T-helper 22 cell (primary cell): ENCODE results near the gene FUS.
A peak's percentile ranks its signal among the peaks of the same experiment; 100 is the strongest.
"Not testable (repeated sequence)": the region's sequence is repeated elsewhere in the genome, so short reads cannot be mapped to it uniquely, and the experiment has no call there.

Experiments used
- DNase-seq: peaks from one replicate; pipeline ENCODE4 v3.0.0-alpha.2; 2020; ENCODE audit warnings: low read depth

The FUS gene

DNA sequence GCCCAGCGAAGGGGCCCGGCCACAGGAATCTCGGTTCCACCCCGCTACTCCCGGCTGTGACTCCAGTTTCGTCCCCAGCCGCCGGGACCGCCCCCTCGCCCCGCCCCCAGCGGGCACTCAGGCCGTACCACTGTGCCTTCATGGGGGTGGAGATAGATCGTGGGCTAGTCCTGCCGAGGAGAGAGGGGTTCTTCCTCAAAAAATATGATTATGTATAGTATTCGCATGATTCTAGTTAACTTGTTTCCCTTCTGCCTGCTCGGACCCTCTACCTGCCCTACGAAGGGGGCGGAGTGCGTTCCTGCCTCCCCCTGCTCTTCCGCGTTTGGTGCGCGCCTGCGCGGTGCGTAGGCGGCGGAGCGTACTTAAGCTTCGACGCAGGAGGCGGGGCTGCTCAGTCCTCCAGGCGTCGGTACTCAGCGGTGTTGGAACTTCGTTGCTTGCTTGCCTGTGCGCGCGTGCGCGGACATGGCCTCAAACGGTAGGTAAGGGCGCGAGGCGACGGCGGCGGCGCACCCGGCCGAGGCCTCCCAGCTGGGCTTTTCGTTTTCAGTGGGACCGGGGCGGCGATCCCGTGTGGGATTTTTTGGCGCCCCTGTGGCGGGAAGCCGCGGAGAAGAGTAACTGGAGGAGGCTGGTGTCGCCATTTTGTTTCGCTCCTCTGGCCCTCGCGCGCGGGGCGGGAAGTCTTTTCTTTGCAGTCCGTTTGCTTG is at the start of gene FUS:
FUS (plus strand) TSS at position 393 of the 713 bp plus-strand sequence; CDS start at position 469, 76 bp downstream.
- peak; percentile 81 for DNase-seq

DNA sequence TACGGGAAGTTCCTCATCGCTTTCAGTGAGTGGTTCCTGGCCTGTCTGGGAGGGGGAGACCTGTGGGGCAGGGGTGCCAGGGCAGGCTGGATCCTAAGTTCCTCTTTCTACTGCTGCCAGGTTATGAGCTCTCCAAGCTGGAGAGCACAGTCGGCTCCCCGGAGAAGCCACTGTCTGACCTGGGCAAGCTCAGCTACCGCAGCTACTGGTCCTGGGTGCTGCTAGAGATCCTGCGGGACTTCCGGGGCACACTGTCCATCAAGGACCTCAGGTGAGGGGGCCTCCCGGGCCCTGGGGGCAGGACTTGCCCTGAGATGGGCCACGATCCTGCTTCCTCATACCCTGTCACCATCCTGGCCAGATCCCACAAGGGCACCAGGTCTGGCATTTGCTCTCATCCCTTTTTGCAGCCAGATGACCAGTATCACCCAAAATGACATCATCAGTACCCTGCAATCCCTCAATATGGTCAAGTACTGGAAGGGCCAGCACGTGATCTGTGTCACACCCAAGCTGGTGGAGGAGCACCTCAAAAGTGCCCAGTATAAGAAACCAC is 49.5 kb upstream of the FUS start:
- DNase-seq: no peak

DNA sequence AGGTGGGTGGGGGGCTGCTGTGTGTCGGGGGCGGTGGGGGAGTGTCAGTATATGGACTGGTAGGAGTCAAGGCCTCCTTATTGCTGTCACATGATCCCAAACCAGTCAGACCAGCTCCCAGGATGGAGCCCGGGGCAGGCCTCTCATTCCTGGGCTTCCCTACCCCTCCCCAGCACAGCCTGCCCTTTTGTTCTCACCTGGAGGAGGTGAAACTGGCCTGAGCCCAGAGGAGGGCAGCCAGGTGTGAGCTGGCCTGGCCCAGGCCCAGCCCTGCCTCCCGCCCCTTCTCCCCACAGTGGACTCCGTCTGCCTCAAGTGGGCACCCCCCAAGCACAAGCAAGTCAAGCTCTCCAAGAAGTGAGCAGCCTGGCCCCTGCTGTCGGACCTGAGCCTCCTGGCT is 49.0 kb upstream of the FUS start:
- no peak for DNase-seq

DNA sequence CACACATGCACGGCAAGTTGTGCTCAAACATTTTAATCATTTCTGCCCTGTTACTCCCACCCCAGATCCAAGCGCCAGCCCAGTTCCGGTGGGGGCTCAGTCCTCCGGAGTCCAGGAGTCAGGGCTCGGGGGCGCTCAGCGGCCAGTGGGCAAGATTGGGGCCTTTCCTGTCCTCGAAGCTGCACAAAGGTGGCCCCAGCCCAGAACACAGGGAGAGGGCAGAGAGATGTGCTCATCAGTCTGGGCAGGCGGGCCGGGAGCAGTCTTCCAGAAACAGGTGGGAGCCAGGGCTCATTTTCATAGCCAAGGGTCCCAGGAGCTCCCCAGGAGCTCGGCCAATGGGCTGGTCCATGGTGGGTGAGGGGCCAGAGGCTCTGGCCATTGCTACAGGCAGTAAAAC is 48.5 kb upstream of the FUS start:
- no peak for DNase-seq

DNA sequence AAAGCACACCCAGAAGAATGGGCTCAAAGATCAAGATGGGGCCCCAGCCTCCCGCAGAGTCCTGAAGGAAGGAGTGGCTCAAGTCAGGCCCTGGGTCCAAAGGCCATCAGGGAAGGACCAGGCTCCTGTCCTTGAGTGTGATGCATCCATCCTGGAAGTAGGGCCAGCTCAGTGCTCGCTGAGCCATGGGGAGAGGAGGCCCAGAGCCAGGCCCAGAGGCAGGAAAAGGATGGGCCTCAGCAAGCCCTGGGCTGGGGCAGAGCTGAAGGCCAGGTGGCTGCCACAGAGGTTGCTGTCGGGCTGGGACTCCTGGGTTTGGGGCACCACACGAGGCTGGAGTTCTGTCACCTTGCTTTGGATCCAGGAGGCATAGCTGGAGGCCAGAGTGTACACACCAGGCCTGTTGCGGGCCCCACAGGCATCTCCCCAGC is 48.1 kb upstream of the FUS start:
- DNase-seq: no peak

DNA sequence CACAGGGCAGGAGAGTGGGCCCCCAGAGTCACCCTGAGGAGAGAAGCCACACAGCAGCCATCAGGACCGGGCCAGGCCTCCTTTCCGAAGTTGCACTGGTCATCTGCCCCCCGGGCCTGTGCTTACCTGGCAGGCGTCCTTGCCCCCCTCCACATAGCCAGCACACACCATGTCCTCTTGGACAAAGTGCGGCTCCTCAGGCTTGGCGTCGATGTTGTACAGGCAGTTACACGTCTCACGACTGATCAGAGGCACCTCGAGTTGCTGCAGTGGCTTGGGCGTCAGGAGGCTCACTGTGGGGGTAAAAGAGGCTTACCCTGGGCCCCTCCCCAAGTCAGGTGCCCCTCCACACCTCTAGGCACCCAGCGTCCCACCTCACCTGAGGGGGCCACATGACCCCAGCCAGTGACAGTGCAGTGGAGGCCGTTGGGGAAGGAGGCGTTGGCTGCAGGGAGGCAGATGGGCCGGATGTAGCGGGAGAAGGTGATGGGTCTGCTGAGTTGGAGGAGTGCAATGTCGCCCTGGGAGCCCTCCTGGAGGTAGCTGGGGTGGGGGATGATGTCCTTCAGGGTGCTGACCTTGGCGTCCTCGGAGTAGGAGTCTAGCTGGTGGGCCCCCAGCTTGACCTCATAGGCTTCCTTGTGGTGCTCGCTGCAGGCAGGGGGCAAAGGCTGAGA is 47.5 kb upstream of the FUS start:
- no peak for DNase-seq

DNA sequence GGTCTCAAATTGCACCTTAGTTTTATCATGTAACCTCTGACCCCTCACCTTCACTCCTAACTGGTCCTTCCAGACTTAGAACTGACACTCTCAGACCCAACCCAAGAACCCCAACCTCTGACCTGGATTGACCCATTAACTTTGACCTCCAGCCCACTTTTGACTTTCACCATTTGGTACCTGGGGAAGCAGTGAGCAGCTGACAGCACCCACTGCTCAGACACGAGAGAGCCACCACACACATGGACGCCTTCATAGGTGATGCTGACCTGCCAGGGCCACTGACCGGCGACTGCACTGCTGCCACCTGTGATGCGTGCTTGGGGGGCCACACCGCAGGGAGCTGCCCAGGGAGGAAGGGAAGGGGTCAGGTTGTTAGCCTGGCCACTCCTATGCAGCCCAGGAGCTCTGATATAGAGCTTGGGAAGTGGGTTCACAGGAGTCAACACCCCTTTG is 46.9 kb upstream of the FUS start:
- no peak for DNase-seq

DNA sequence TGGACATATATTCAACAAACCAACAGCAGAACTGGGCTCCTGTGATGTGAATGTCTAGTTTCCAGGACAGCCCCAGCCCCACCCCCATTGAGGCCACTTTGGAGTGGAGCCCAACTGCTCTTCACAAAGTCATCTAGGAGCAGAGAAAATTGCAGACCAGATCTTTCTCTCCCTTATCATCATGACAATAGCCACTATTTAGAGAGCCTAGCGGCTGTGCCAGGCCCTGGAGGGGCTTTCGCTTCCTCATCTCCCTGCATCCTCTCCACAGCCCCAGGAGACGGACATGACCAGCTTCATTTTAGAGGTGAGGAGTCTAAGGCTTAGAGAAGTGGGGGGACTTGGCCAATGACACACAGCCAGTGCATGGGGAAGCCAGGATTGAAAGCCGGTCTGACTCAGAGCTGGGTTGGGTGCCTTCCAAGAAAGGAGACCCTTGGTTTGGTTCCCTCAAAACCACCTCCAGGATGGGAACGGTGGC is 45.8 kb upstream of the FUS start:
- no peak for DNase-seq

DNA sequence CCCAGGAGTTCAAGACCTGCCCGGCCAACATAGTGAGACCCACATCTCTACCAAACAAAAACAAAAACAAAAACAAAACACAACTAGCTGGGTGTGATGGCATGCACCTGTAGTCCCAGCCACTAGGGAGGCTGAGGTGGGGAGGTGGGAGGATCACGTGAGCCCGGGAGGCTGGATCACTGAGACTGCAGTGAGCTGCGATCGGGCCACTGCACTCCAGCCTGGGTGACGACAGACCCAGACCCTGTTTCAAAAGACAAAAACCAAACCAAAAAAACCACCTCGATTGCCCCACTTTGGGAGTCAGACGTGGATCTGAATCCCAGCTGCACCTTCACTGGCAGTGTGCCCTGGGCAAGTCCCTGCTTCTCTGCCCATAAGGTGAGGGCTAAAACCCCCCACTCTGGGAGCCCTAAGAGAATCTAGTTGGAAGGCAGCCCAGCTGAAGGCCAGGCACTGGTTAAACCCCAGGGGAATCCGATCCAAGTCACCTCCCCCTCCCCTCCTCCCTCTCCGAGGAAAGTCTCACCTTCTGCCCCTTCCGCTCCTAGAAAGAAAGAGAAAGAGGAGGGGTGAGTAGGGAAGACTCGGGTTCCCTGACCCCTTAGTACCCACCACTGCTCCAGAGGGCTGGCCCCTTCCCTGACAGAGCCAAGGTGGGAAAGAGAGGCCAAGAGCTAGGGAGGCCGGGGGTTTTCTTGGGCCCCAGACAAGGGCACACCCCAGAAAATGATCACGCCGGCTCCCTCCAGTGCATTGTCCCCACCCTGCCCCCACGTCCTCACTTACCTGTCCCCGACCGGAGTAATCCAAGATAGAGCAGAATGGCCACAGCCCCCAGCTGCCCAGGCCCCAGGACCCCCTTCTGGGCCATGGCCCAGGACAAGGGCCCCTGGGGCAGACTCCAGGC is 45.1 kb upstream of the FUS start:
- DNase-seq: no peak

DNA sequence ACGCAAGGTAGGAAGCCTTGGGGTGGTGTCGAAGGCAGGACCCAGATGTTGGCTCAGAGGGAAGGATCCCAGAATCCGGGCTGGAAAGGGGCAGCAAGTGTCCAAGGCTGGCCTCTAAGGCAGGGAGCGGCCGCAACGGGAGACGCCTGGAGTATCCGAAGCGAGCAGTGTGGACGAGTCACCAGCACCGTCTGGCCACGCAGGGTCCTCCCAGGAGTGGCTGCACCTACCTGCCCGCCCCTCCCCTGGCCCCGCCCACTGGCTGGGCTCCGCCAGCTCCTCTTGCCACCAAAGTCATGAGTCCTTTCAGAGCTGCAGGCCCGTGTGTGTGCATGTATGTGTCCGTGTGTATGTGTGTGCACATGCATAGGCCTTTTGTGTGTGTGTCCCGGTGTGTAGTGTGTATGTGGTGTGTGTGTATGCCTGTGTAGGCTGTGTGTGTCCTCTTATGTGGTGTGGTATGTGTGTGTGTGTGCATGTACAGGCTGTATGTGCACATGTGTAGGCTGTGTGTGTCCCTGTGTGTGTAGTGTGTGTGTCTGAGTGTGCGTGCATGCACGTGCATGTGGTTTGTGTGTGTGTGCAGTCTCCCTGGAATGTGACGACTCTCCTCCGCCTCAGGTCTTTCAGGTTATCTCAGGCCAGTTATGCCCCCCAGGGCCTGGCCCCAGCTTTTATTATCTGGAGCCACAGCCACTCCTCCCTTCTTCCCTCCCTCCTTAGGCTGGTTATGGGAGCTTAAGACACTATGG is 44.2 kb upstream of the FUS start, which contains the start of gene PRSS8:
PRSS8 (minus strand) TSS at position 193 of the 752 bp plus-strand sequence. CDS start 229 bp downstream, outside the sequence.
- no peak for DNase-seq

DNA sequence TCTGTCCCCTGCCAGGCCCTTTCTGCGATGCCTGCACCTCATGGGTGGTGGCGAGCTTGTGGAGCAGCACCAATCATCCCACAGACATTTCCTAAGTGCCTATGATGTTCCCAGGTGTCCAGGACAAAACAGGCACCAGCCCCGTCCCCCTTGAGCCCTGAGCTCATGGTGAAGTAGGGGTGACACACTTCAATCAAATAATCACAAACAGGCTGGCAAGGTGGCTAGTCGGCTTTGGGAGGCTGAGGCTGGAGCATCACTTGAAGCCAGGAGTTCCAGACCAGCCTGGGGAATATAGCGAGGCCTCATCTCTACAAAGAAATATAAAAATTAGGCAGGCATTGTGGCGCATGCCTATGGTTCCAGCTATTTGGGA is 43.7 kb upstream of the FUS start:
- no peak for DNase-seq

DNA sequence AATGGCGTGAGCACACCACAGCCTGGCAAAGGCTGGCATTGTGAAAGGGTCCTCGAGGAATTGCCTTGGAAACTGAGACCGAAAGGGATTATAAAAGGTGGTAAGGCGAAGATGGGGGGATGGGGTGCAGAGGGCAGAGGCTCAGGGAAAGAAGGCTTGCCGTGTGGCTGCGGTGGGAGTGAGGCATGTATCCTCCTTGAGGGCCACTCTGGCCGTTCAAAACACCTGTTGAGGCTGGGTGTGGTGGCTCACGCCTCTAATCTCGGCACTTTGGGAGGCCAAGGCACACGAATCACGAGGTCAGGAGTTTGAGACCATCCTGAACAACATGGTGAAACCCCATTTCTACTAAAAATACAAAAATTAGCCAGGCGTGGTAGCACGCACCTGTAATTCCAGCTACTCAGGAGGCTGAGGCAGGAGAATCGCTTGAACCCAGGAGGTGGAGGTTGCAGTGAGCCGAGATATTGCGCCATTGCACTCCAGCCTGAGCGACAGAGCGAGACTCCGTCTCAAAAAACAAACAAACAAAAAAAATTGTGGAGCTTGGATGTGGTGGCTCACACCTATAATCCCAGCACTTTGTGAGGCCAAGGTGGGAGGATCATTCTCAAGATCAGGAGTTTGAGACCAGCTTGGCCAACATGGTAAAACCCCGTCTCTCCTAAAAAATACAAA is 43.0 kb upstream of the FUS start:
- DNase-seq: not testable (repeated sequence)

DNA sequence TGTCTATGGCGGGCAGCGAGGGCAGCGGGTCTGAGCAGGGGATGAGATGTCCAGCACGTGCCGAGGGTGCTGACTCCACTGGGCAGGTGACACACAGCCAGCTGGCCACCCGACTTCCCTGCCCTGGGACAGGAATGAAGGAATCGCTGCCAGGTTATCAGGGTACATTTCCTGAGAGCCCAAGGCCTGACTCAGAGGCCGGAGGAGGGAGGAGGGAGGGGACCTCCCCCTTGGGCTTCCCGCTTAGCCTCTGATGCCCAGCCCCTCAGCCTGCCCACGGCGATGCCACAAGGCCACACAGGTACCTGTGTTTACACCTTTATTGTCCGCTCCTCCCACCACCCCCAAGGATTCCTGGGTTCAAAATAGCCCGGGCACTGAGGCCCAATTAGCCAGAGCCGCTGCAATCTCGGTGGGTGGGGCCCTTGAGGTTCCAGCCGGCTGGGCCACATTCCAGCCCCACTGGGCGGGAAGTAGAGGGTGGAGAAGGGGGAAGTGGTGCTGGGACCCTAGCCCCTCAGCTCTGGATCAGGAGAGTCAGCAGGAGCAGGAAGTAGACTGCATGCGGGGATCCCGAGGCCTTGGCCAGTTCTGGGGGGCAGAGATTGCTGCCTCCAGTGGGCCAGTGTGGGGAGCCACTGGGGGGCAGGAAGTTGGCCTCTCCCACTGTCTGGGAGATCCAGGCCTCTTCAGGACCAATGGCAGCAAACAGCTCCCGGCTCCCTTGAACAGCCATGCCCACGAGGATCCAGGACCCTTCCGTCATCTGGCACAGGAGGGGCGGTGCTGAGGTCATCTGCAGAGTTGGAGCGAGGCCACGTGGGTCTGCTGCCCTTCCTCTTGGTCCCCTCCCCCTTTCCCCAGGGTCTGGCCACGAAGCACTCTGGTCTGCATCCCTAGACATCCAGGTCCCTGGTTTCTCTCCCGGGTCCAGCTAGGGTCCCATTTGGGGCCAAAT is 41.0 kb upstream of the FUS start:
- DNase-seq: no peak

DNA sequence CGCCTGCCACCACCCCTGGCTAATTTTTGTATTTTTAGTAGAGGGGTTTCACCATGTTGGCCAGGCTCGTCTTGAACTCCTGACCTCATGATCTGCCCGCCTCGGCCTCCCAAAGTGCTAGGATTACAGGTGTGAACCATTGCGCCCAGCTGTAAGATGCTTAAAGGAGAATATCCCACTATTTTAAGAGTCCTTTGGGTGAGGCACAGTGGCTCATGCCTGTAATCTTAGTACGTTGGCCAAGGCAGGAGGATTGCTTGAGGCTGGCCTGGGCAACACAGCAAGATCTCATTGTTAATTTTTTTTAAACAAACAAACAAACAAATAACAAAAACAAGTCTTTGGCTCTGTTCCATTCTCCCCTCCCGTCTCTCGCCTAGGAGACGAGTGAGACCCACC is 38.9 kb upstream of the FUS start:
- not testable (repeated sequence) for DNase-seq

DNA sequence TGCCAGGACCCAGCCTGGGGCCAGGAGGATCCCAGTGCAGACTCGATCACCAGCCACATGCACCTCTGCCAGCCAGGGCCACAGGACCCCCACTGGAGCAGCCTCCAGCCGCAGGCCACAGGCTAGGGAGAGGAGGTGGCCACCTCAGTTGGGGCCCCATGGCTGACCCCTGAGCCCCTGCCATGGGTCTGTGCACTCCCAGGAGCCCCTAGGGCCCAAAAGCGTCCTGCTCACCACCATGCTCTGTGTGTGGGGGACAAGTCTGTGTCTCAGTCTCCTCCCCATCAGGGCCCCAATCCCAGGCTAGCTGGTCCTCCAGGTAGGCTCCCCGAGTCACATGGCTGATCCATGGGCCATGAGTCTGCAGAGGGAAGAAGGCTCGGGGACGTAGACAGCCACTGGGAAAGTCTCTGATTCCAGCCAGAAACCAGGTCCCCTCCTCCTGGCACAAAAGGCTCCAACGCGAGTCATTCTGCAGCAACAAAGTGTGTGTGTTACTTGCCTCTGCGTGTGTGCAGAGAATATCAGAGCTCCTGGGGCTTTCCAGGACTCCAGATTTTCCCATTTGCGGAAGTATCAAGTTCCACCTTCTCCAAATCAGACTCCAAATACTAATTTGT is 38.3 kb upstream of the FUS start:
- DNase-seq: no peak

DNA sequence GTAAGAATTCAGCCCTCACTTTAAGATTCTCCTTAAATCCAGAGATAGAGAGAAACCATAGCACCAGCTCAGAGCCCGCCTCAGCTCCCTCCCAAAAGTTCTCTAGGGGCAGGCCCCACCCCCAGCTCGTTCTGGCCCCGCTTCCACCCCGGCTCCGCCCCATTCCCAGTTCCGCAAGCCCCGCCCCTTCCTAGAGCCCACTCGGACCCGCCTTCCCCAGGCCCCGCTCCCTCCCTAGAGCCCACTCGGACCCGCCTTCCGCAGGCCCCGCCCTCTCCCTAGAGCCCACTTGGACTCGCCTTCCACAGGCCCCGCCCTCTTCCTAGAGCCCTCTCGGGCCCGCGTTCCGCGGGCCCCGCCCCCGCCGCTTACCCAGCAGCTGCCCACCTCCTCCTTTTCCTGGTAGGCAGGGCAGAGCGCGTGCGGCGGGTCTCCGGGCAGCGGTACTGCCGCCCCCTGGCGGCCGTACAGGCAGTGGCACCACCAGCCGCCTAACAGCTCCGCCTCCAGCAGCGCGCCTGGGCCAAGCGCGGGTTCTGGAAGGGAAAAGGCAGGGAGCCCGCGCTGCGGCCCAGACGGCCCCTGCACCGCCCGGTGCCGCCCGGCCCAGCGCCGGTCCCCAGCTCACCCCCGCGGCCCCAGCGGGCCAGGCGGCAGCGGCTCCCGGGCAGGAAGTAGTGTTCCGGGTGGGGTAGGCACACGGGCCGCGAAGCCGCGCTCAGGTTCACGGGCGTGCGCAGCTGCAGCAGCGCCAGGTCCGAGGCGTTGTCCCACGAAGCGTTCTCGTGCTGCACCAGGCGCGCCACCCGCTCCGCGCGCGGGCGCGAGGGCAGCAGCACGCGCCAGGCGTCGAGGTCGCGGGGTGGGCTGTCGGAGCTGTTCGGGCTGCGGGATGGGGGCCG is 37.6 kb upstream of the FUS start:
- peak; percentile 95 for DNase-seq

DNA sequence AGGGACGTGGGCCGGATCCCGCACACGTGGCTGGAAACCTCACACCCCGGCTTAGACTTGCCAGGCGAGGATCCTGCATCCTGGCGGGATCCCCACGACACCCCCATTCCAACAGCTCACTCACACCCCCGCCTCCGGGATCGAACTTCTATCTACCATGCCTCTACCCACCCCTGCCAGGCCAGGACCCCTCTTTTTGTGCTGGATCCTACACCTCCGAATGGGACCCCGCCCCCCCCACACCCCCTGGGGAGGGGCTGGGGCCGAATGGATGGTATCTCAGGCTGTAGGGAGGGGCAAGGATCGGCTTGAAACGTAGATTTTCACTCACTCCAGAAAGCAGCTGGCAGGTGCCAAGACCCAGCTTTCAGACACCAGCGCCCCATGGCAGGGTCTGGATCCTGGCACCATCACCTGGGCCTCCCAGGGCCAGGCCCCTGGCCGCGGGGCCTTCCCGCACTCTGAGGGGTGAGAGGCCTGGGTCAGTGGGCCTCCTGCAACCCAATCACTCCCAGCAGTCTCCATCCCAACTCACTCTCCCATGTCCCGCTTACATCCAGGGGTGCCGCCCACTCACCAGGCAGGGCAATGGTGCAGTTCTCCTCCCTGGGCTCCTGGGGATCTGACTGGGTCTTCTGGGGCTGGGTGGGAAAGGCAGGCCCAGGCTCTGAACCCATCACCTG is 36.8 kb upstream of the FUS start:
- no peak for DNase-seq
